HL-60 (cell line): ENCODE data around the gene EGLN1.

Source experiments
- CTCF ChIP-seq: IDR thresholded peaks from one replicate; pipeline ENCODE4 v1.5.1; 2011; ENCODE audit warnings: low read length, control low read depth, inconsistent platforms; ENCODE audit not compliant: insufficient read depth
- GABPA ChIP-seq: IDR thresholded peaks from 2 replicates; pipeline ENCODE4 v1.6.1; 2012; ENCODE audit warnings: low read depth
- POLR2AphosphoS5 ChIP-seq: IDR thresholded peaks from 2 replicates; pipeline ENCODE4 v1.6.1; 2012; ENCODE audit warnings: low read depth
- REST ChIP-seq: IDR thresholded peaks from 2 replicates; pipeline ENCODE4 v1.6.1; 2012; ENCODE audit warnings: low read depth; ENCODE audit not compliant: insufficient replicate concordance

- TF ChIP-seq POLR2AphosphoS5 (no peak), CTCF (no peak), GABPA (no peak), REST (no peak)
Observed at GRCh38 chr1:231418741-231419107, 3.4 kb downstream of the EGLN1 start.
